Measurements from ENCODE around the gene RAB3IL1. TPM values are rescaled to one million over a fixed set of nuclear protein-coding genes. Genes with fewer than 3 reads are reported as not detected.

Gene RAB3IL1
- total RNA-seq, 1 donor from 2014 or later = 1.9 TPM

GRCh38 chr11:61868571-61869428 lies 48.6 kb downstream of the RAB3IL1 start:
- DNase-seq (ENCODE audit: low read depth in 2 of 2) = no peak

GRCh38 chr11:61866958-61867343 lies 50.4 kb downstream of the RAB3IL1 start:
- no peak for DNase-seq (ENCODE audit: low read depth in 2 of 2)

GRCh38 chr11:61866231-61866957 lies 51.0 kb downstream of the RAB3IL1 start:
- DNase-seq (ENCODE audit: low read depth in 2 of 2) = no peak

GRCh38 chr11:61864814-61865775 lies 52.3 kb downstream of the RAB3IL1 start:
- no peak for DNase-seq (ENCODE audit: low read depth in 2 of 2)

- no peak for DNase-seq (ENCODE audit: low read depth in 2 of 2)
These were observed 53.8 kb downstream of the RAB3IL1 start for GRCh38 chr11:61863548-61864081.

- DNase-seq (ENCODE audit: low read depth in 2 of 2) = no peak
These were observed 54.4 kb downstream of the RAB3IL1 start for GRCh38 chr11:61862714-61863547.

GRCh38 chr11:61861634-61862033 lies 55.7 kb downstream of the RAB3IL1 start:
- DNase-seq (ENCODE audit: low read depth in 2 of 2) = no peak

GRCh38 chr11:61860054-61860903 lies 57.1 kb downstream of the RAB3IL1 start:
- peak; percentile 23 to 35 for DNase-seq (ENCODE audit: low read depth in 2 of 2)

GRCh38 chr11:61855939-61856680 lies 61.3 kb downstream of the RAB3IL1 start:
- DNase-seq (ENCODE audit: low read depth in 2 of 2) = no peak

- no peak for DNase-seq (ENCODE audit: low read depth in 2 of 2)
These were observed 62.2 kb downstream of the RAB3IL1 start for GRCh38 chr11:61854966-61855714.

- no peak for DNase-seq (ENCODE audit: low read depth in 2 of 2)
These were observed 63.0 kb downstream of the RAB3IL1 start for GRCh38 chr11:61854206-61854895.

GRCh38 chr11:61853698-61854169 lies 63.6 kb downstream of the RAB3IL1 start:
- no peak for DNase-seq (ENCODE audit: low read depth in 2 of 2)

- DNase-seq (ENCODE audit: low read depth in 2 of 2) = no peak
These were observed 65.5 kb downstream of the RAB3IL1 start for GRCh38 chr11:61851900-61852295.

- no peak for DNase-seq (ENCODE audit: low read depth in 2 of 2)
These were observed 66.1 kb downstream of the RAB3IL1 start for GRCh38 chr11:61851113-61851899.

- DNase-seq (ENCODE audit: low read depth in 2 of 2) = no peak
These were observed 66.7 kb downstream of the RAB3IL1 start for GRCh38 chr11:61850687-61851086.

- DNase-seq (ENCODE audit: low read depth in 2 of 2) = no peak
These were observed 68.7 kb downstream of the RAB3IL1 start for GRCh38 chr11:61848631-61849030.
